Right kidney (tissue), 1 donor: ENCODE results near the gene EIF3D.

Experiments used
- DNase-seq: peaks from one replicate; pipeline ENCODE4 v3.0.0-alpha.2; 2016

The EIF3D gene

GRCh38 chr22:36469094-36469710 lies 59.8 kb downstream of the EIF3D start:
- no peak for DNase-seq

- DNase-seq: no peak
These were observed 61.0 kb downstream of the EIF3D start for GRCh38 chr22:36467946-36468345.

- no peak for DNase-seq
These were observed 61.7 kb downstream of the EIF3D start for GRCh38 chr22:36467042-36467810.

GRCh38 chr22:36466258-36466657 lies 62.7 kb downstream of the EIF3D start:
- DNase-seq: no peak

GRCh38 chr22:36465232-36466021 lies 63.5 kb downstream of the EIF3D start:
- DNase-seq: no peak

GRCh38 chr22:36464715-36465231 lies 64.2 kb downstream of the EIF3D start:
- DNase-seq: no peak

- no peak for DNase-seq
These were observed 65.2 kb downstream of the EIF3D start for GRCh38 chr22:36463783-36464184.

GRCh38 chr22:36461665-36462649 lies 67.0 kb downstream of the EIF3D start:
- peak; percentile 62 for DNase-seq
